Uterus (tissue), 2 donors: ENCODE measurements around the gene HMGB2.

ENCODE experiments used
- CTCF ChIP-seq, 4 experiments: fragments of 200-600 bp in 2 of 4; fragments of 450-650 bp in 2 of 4; sonication (generic) in 2 of 4; IDR thresholded peaks; one replicate each; pipeline ENCODE4 v1.5.1; 2016 to 2019; ENCODE audit warnings: antibody characterized with exemption in 4 of 4, mild to moderate bottlenecking in 2 of 4, moderate library complexity in 1 of 4
- POLR2A ChIP-seq, 2 donors: fragments of 450-650 bp; IDR thresholded peaks; one replicate each; pipeline ENCODE4 v1.6.1; 2016; ENCODE audit warnings: antibody characterized with exemption in 2 of 2, mild to moderate bottlenecking in 1 of 2, moderate library complexity in 1 of 2

- TF ChIP-seq CTCF (IDR thresholded peaks at IDR 0.05) (no peak), POLR2A (IDR thresholded peaks at IDR 0.05) (no peak)
Observed at GRCh38 chr4:173360587-173361221, 26.5 kb upstream of the HMGB2 start.
